Measurements from ENCODE around the gene RHBDL3. TPM values are rescaled to one million over a fixed set of nuclear protein-coding genes. Genes with fewer than 3 reads are reported as not detected.

RHBDL3 gene
- total and polyA plus RNA-seq, 4 donors: 0.02 to 0.17 (median 0.05) TPM; not detected in 1

GRCh38 chr17:32323046-32323445 lies 57.4 kb downstream of the RHBDL3 start:
- H3K4me1 ChIP-seq (ENCODE audit: control insufficient read depth in 4 of 4, insufficient read depth in 4 of 4, low read length in 3 of 4): peaks cover 0 to 10% (median 6%) of the 10 kb centered on the region in 4 donors
- H3K4me3 ChIP-seq (ENCODE audit: low read depth in 1 of 3, low read length in 3 of 3): no peak overlapping the region
- WGBS: 96% methylated on average over 10 of the region's 10 CpGs
- H3K36me3 ChIP-seq (ENCODE audit: control insufficient read depth in 4 of 4, insufficient read depth in 3 of 4, low read depth in 1 of 4, low read length in 3 of 4): no peaks in the 10 kb centered on the region
- DNase-seq (ENCODE audit: low spot score): no peak
- TF ChIP-seq YY1 (IDR thresholded peaks at IDR 0.05): no peak
- TF ChIP-seq MAX (IDR thresholded peaks at IDR 0.05): no peak
- TF ChIP-seq FOXA1 (IDR thresholded peaks at IDR 0.05): no peak
- TF ChIP-seq EGR1 (IDR thresholded peaks at IDR 0.05; ENCODE audit: low read depth in 2 of 2): no peak
- TF ChIP-seq NR2F2 (IDR thresholded peaks at IDR 0.05): no peak
- TF ChIP-seq HNF4A (conservative IDR thresholded peaks at IDR 0.05): no peak
- TF ChIP-seq HNF4G (IDR thresholded peaks at IDR 0.05): no peak
- TF ChIP-seq FOXA2 (IDR thresholded peaks at IDR 0.05): no peak
- TF ChIP-seq JUND (IDR thresholded peaks at IDR 0.05): no peak
- no peak for TF ChIP-seq ZBTB33 (IDR thresholded peaks at IDR 0.05)
- H3K9ac ChIP-seq (ENCODE audit: low read depth in 1 of 2, low read length in 2 of 2): no peak overlapping the region
- no peaks in the 10 kb centered on the region for H3K27me3 ChIP-seq (ENCODE audit: control insufficient read depth in 4 of 4, insufficient read depth in 4 of 4, low read length in 3 of 4)
- H3K27ac ChIP-seq (ENCODE audit: low read depth in 1 of 2, low read length in 2 of 2): no peak overlapping the region
- H3K9me3 ChIP-seq (ENCODE audit: control insufficient read depth in 4 of 4, low read length in 3 of 4): no peaks in the 10 kb centered on the region

- DNase-seq (ENCODE audit: low spot score): no peak
- Histone ChIP-seq H3K9ac (ENCODE audit: low read depth in 1 of 2, low read length in 2 of 2) (peak overlapping the region; percentile 1 to 82), H3K27ac (ENCODE audit: low read depth in 1 of 2, low read length in 2 of 2) (peak overlapping the region; percentile 49 to 76), H3K9me3 (ENCODE audit: control insufficient read depth in 4 of 4, low read length in 3 of 4) (no peaks in the 10 kb centered on the region), H3K27me3 (ENCODE audit: control insufficient read depth in 4 of 4, insufficient read depth in 4 of 4, low read length in 3 of 4) (no peaks in the 10 kb centered on the region), H3K4me1 (ENCODE audit: control insufficient read depth in 4 of 4, insufficient read depth in 4 of 4, low read length in 3 of 4) (peaks cover 0 to 10% (median 6%) of the 10 kb centered on the region in 4 donors), H3K4me3 (ENCODE audit: low read depth in 1 of 3, low read length in 3 of 3) (peak overlapping the region; percentile 12 to 60 (median 32)), H3K36me3 (ENCODE audit: control insufficient read depth in 4 of 4, insufficient read depth in 3 of 4, low read depth in 1 of 4, low read length in 3 of 4) (no peaks in the 10 kb centered on the region)
- whole genome bisulfite sequencing: 19% methylated on average over 11 of the region's 11 CpGs
- peak; percentile 58 for TF ChIP-seq SP1 (IDR thresholded peaks at IDR 0.05)
- TF ChIP-seq, protein P1, sequence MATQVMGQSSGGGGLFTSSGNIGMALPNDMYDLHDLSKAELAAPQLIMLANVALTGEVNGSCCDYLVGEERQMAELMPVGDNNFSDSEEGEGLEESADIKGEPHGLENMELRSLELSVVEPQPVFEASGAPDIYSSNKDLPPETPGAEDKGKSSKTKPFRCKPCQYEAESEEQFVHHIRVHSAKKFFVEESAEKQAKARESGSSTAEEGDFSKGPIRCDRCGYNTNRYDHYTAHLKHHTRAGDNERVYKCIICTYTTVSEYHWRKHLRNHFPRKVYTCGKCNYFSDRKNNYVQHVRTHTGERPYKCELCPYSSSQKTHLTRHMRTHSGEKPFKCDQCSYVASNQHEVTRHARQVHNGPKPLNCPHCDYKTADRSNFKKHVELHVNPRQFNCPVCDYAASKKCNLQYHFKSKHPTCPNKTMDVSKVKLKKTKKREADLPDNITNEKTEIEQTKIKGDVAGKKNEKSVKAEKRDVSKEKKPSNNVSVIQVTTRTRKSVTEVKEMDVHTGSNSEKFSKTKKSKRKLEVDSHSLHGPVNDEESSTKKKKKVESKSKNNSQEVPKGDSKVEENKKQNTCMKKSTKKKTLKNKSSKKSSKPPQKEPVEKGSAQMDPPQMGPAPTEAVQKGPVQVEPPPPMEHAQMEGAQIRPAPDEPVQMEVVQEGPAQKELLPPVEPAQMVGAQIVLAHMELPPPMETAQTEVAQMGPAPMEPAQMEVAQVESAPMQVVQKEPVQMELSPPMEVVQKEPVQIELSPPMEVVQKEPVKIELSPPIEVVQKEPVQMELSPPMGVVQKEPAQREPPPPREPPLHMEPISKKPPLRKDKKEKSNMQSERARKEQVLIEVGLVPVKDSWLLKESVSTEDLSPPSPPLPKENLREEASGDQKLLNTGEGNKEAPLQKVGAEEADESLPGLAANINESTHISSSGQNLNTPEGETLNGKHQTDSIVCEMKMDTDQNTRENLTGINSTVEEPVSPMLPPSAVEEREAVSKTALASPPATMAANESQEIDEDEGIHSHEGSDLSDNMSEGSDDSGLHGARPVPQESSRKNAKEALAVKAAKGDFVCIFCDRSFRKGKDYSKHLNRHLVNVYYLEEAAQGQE (IDR thresholded peaks at IDR 0.05): peak; percentile 12
- no peak for TF ChIP-seq HNF4A (conservative IDR thresholded peaks at IDR 0.05)
These were observed 58.3 kb downstream of the RHBDL3 start for GRCh38 chr17:32323811-32324491.

GRCh38 chr17:32327911-32328310 lies 62.3 kb downstream of the RHBDL3 start:
- H3K9me3 ChIP-seq (ENCODE audit: control insufficient read depth in 4 of 4, low read length in 3 of 4): no peaks in the 10 kb centered on the region
- H3K4me1 ChIP-seq (ENCODE audit: control insufficient read depth in 4 of 4, insufficient read depth in 4 of 4, low read length in 3 of 4): peaks cover 0 to 9% (median 5%) of the 10 kb centered on the region in 4 donors
- WGBS: 98% methylated on average over 1 of the region's 1 CpG
- no peaks in the 10 kb centered on the region for H3K36me3 ChIP-seq (ENCODE audit: control insufficient read depth in 4 of 4, insufficient read depth in 3 of 4, low read depth in 1 of 4, low read length in 3 of 4)
- TF ChIP-seq HNF4A (conservative IDR thresholded peaks at IDR 0.05): no peak
- TF ChIP-seq NR2F2 (IDR thresholded peaks at IDR 0.05): no peak
- TF ChIP-seq FOXA2 (IDR thresholded peaks at IDR 0.05): no peak
- TF ChIP-seq YY1 (IDR thresholded peaks at IDR 0.05): no peak
- TF ChIP-seq HNF4G (IDR thresholded peaks at IDR 0.05): no peak
- no peak for TF ChIP-seq JUND (IDR thresholded peaks at IDR 0.05)
- TF ChIP-seq RAD21 (IDR thresholded peaks at IDR 0.05): no peak
- TF ChIP-seq, protein P2, sequence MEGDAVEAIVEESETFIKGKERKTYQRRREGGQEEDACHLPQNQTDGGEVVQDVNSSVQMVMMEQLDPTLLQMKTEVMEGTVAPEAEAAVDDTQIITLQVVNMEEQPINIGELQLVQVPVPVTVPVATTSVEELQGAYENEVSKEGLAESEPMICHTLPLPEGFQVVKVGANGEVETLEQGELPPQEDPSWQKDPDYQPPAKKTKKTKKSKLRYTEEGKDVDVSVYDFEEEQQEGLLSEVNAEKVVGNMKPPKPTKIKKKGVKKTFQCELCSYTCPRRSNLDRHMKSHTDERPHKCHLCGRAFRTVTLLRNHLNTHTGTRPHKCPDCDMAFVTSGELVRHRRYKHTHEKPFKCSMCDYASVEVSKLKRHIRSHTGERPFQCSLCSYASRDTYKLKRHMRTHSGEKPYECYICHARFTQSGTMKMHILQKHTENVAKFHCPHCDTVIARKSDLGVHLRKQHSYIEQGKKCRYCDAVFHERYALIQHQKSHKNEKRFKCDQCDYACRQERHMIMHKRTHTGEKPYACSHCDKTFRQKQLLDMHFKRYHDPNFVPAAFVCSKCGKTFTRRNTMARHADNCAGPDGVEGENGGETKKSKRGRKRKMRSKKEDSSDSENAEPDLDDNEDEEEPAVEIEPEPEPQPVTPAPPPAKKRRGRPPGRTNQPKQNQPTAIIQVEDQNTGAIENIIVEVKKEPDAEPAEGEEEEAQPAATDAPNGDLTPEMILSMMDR (IDR thresholded peaks at IDR 0.05; ENCODE audit: low read depth, low read length, missing input control): no peak
- no peak for TF ChIP-seq ATF3 (IDR thresholded peaks at IDR 0.05)
- TF ChIP-seq SP1 (IDR thresholded peaks at IDR 0.05): no peak
- TF ChIP-seq GABPA (IDR thresholded peaks at IDR 0.05 in 1 of 2, conservative IDR thresholded peaks at IDR 0.05 in 1 of 2): no peak
- H3K27me3 ChIP-seq (ENCODE audit: control insufficient read depth in 4 of 4, insufficient read depth in 4 of 4, low read length in 3 of 4): no peaks in the 10 kb centered on the region
- no peak for DNase-seq (ENCODE audit: low spot score)
- no peak overlapping the region for H3K9ac ChIP-seq (ENCODE audit: low read depth in 1 of 2, low read length in 2 of 2)
- no peak overlapping the region for H3K4me3 ChIP-seq (ENCODE audit: low read depth in 1 of 3, low read length in 3 of 3)
- H3K27ac ChIP-seq (ENCODE audit: low read depth in 1 of 2, low read length in 2 of 2): no peak overlapping the region
